Naive thymus-derived CD4-positive, alpha-beta T cell (primary cell): ENCODE measurements around the gene MACROD2. TPM values are rescaled to one million over a fixed set of nuclear protein-coding genes. Genes with fewer than 3 reads are reported as not detected.

Source experiments
- ATAC-seq: fragments of 150-1000 bp; cut with Tn5 transposase; 2 replicates; pipeline ENCODE4 v1.10.0; 2021; ENCODE audit warnings: mild to moderate bottlenecking, moderate library complexity
- CTCF ChIA-PET: fragments of 350-600 bp; sonication (Branson Sonifier 250); formaldehyde crosslinking; loops from one replicate; lab custom pipeline; 2021; ENCODE audit warnings: antibody characterized with exemption; lab: Charles Lee
- POLR2A ChIA-PET: fragments of 350-600 bp; sonication (Branson Sonifier 250); formaldehyde crosslinking; loops from one replicate; lab custom pipeline; 2021; ENCODE audit warnings: antibody characterized with exemption, inconsistent platforms; lab: Charles Lee
- DNase-seq, 9 donors: peaks; one replicate each; pipeline versions ENCODE4 v3.0.0 to v3.0.0-alpha.2; 2020 to 2022; ENCODE audit warnings: mixed read lengths in 1 of 9
- H3K27ac ChIP-seq: one replicate; pipeline ENCODE4 v1.7.0; 2013; ENCODE audit warnings: mild to moderate bottlenecking, low read depth, low read length, moderate library complexity
- H3K27me3 ChIP-seq, 2 donors: one replicate each; pipeline ENCODE4 v1.7.0; 2013; ENCODE audit warnings: low read length in 2 of 2, mild to moderate bottlenecking in 2 of 2, moderate library complexity in 2 of 2; ENCODE audit not compliant: control insufficient read depth in 2 of 2, insufficient read depth in 2 of 2
- H3K36me3 ChIP-seq, 3 experiments: 1 replicate in 2 of 3; 2 replicates in 1 of 3; pipeline ENCODE4 v1.7.0; 2013; ENCODE audit warnings: low read length in 3 of 3, mild to moderate bottlenecking in 3 of 3, moderate library complexity in 1 of 3; ENCODE audit not compliant: insufficient read depth in 3 of 3, control insufficient read depth in 2 of 3
- H3K4me1 ChIP-seq, 2 donors: one replicate each; pipeline ENCODE4 v1.7.0; 2013; ENCODE audit warnings: low read length in 2 of 2, mild to moderate bottlenecking in 2 of 2, moderate library complexity in 1 of 2; ENCODE audit not compliant: control insufficient read depth in 2 of 2, insufficient read depth in 2 of 2
- H3K4me3 ChIP-seq: 2 replicates; pipeline ENCODE4 v1.7.0; 2013; ENCODE audit warnings: mild to moderate bottlenecking, low read length
- H3K9me3 ChIP-seq, 3 experiments: 1 replicate in 2 of 3; 2 replicates in 1 of 3; pipeline ENCODE4 v1.7.0; 2013; ENCODE audit warnings: low read length in 3 of 3; ENCODE audit not compliant: control insufficient read depth in 2 of 3
- H3K27ac Mint-ChIP-seq, 9 donors: one replicate each; pipeline ENCODE4 v1.8.0; 2020 to 2022; ENCODE audit warnings: mixed read lengths in 9 of 9, mild to moderate bottlenecking in 8 of 9, moderate library complexity in 5 of 9, inconsistent platforms in 2 of 9
- H3K27me3 Mint-ChIP-seq, 5 donors: one replicate each; pipeline ENCODE4 v1.8.0; 2021 to 2022; ENCODE audit warnings: mixed read lengths in 5 of 5, mild to moderate bottlenecking in 1 of 5
- H3K36me3 Mint-ChIP-seq, 5 donors: one replicate each; pipeline ENCODE4 v1.8.0; 2020 to 2022; ENCODE audit warnings: mixed read lengths in 5 of 5, mild to moderate bottlenecking in 3 of 5, inconsistent platforms in 1 of 5
- H3K4me1 Mint-ChIP-seq, 7 donors: one replicate each; pipeline ENCODE4 v1.8.0; 2020 to 2022; ENCODE audit warnings: mixed read lengths in 7 of 7, mild to moderate bottlenecking in 3 of 7, inconsistent platforms in 1 of 7
- H3K4me3 Mint-ChIP-seq, 10 donors: one replicate each; pipeline ENCODE4 v1.8.0; 2020 to 2022; ENCODE audit warnings: mild to moderate bottlenecking in 10 of 10, mixed read lengths in 10 of 10, moderate library complexity in 6 of 10, inconsistent platforms in 2 of 10
- H3K9me3 Mint-ChIP-seq, 11 donors: one replicate each; pipeline ENCODE4 v1.8.0; 2020 to 2022; ENCODE audit warnings: mixed read lengths in 11 of 11, mild to moderate bottlenecking in 4 of 11, inconsistent platforms in 1 of 11, moderate library complexity in 1 of 11
- intact Hi-C, 2 donors: fragments of 100-400 bp; cut with micrococcal nuclease; formaldehyde crosslinking; loops; one replicate each; pipeline ENCODE4 v1.15.1; 2023
- polyA plus RNA-seq, 2 donors: library from polyadenylated mRNA; unstranded; fragments of 300-500 nt; fragmentation: Illumina TruSeq; gene quantifications; one replicate each; pipeline ENCODE4 v1.2.3, GENCODE V29; 2021
- total RNA-seq, 6 experiments: library from RNA in 5 of 6; stranded (reverse) in 5 of 6; gene quantifications; 1 replicate in 5 of 6; 2 replicates in 1 of 6; pipeline ENCODE4 v1.2.3 and lab custom pipeline; 2021 to 2026

Gene MACROD2
- total and polyA plus RNA-seq, 7 experiments from 2014 or later: 0.27 to 0.86 (median 0.34) TPM; not detected in 4

- no peak overlapping the region for H3K27ac Mint-ChIP-seq
- H3K27me3 Mint-ChIP-seq: no peaks in the 10 kb centered on the region
- H3K4me1 Mint-ChIP-seq: no peaks in the 10 kb centered on the region
- ATAC-seq: no peak
- Histone ChIP-seq H3K27me3 (no peaks in the 10 kb centered on the region), H3K4me3 (no peak overlapping the region), H3K27ac (no peak overlapping the region), H3K4me1 (no peaks in the 10 kb centered on the region), H3K9me3 (no peaks in the 10 kb centered on the region), H3K36me3 (no peaks in the 10 kb centered on the region)
- DNase-seq: no peak
- H3K4me3 Mint-ChIP-seq: no peak overlapping the region
- ChIA-PET POLR2A (no interaction called here), CTCF (interaction anchor here (0.6 kb wide), 1 partner anchor 279 kb away, joined by 3 read pairs; no protein-coding TSS in a partner anchor)
- H3K36me3 Mint-ChIP-seq: no peaks in the 10 kb centered on the region
- peaks cover 0 to 9% (median 2%) of the 10 kb centered on the region in 11 donors for H3K9me3 Mint-ChIP-seq
- intact Hi-C loops: no loop called here
These were observed 703.5 kb downstream of the MACROD2 start for GRCh38 chr20:14698605-14699373.

GRCh38 chr20:14700639-14700960 lies 705.3 kb downstream of the MACROD2 start:
- Mint-ChIP-seq H3K27ac (no peak overlapping the region), H3K9me3 (peaks cover 0 to 8% (median 1%) of the 10 kb centered on the region in 11 donors), H3K36me3 (no peaks in the 10 kb centered on the region), H3K27me3 (no peaks in the 10 kb centered on the region), H3K4me1 (no peaks in the 10 kb centered on the region), H3K4me3 (no peak overlapping the region)
- ATAC-seq (no peak), DNase-seq (no peak)
- no peak overlapping the region for H3K4me3 ChIP-seq
- H3K9me3 ChIP-seq: no peaks in the 10 kb centered on the region
- no peaks in the 10 kb centered on the region for H3K27me3 ChIP-seq
- no peak overlapping the region for H3K27ac ChIP-seq
- ChIA-PET POLR2A (no interaction called here), CTCF (no interaction called here)
- intact Hi-C loops: no loop called here
- no peaks in the 10 kb centered on the region for H3K36me3 ChIP-seq
- no peaks in the 10 kb centered on the region for H3K4me1 ChIP-seq

GRCh38 chr20:14701326-14701725 lies 706.0 kb downstream of the MACROD2 start:
- ATAC-seq (no peak), DNase-seq (no peak)
- intact Hi-C loops: no loop called here
- Histone ChIP-seq H3K36me3 (no peaks in the 10 kb centered on the region), H3K9me3 (no peaks in the 10 kb centered on the region), H3K27ac (no peak overlapping the region), H3K27me3 (no peaks in the 10 kb centered on the region), H3K4me1 (no peaks in the 10 kb centered on the region), H3K4me3 (no peak overlapping the region)
- Mint-ChIP-seq H3K9me3 (peaks cover 0 to 6% (median 1%) of the 10 kb centered on the region in 11 donors), H3K4me1 (no peaks in the 10 kb centered on the region), H3K27me3 (no peaks in the 10 kb centered on the region), H3K27ac (no peak overlapping the region), H3K36me3 (no peaks in the 10 kb centered on the region), H3K4me3 (no peak overlapping the region)
- CTCF ChIA-PET: no interaction called here
- POLR2A ChIA-PET: no interaction called here

GRCh38 chr20:14706555-14706954 lies 711.2 kb downstream of the MACROD2 start:
- ATAC-seq: no peak
- H3K27me3 Mint-ChIP-seq: no peaks in the 10 kb centered on the region

GRCh38 chr20:14707026-14707680 lies 711.8 kb downstream of the MACROD2 start:
- Histone ChIP-seq H3K27me3 (no peaks in the 10 kb centered on the region), H3K36me3 (no peaks in the 10 kb centered on the region), H3K4me1 (no peaks in the 10 kb centered on the region), H3K9me3 (no peaks in the 10 kb centered on the region), H3K4me3 (no peak overlapping the region), H3K27ac (no peak overlapping the region)
- H3K36me3 Mint-ChIP-seq: no peaks in the 10 kb centered on the region
- ATAC-seq (no peak), DNase-seq (no peak)
- no peaks in the 10 kb centered on the region for H3K27me3 Mint-ChIP-seq
- no peaks in the 10 kb centered on the region for H3K4me1 Mint-ChIP-seq
- CTCF ChIA-PET: no interaction called here
- intact Hi-C loops: no loop called here
- no peak overlapping the region for H3K27ac Mint-ChIP-seq
- POLR2A ChIA-PET: no interaction called here
- H3K9me3 Mint-ChIP-seq: peaks cover 0 to 5% (median 2%) of the 10 kb centered on the region in 11 donors
- no peak overlapping the region for H3K4me3 Mint-ChIP-seq

More at GRCh38 chr20:14706555-14706954, 711.2 kb downstream of the MACROD2 start:
- Histone ChIP-seq H3K27ac (no peak overlapping the region), H3K4me1 (no peaks in the 10 kb centered on the region), H3K9me3 (no peaks in the 10 kb centered on the region), H3K27me3 (no peaks in the 10 kb centered on the region), H3K36me3 (no peaks in the 10 kb centered on the region), H3K4me3 (no peak overlapping the region)
- no peak for DNase-seq
- Mint-ChIP-seq H3K4me1 (no peaks in the 10 kb centered on the region), H3K27ac (no peak overlapping the region), H3K36me3 (no peaks in the 10 kb centered on the region), H3K9me3 (peaks cover 0 to 4% (median under 1%) of the 10 kb centered on the region in 11 donors), H3K4me3 (no peak overlapping the region)
- ChIA-PET CTCF (no interaction called here), POLR2A (no interaction called here)
- intact Hi-C loops: no loop called here

GRCh38 chr20:14707865-14708596 lies 712.7 kb downstream of the MACROD2 start:
- no peak for DNase-seq
- Mint-ChIP-seq H3K27me3 (no peaks in the 10 kb centered on the region), H3K9me3 (peaks cover 0 to 5% (median 2%) of the 10 kb centered on the region in 11 donors), H3K27ac (no peak overlapping the region), H3K4me1 (no peaks in the 10 kb centered on the region), H3K4me3 (no peak overlapping the region), H3K36me3 (no peaks in the 10 kb centered on the region)
- H3K27me3 ChIP-seq: no peaks in the 10 kb centered on the region
- ChIA-PET POLR2A (no interaction called here), CTCF (interaction anchor here (0.7 kb wide), 1 partner anchor 623 kb away, joined by 3 read pairs; no protein-coding TSS in a partner anchor)
- no peaks in the 10 kb centered on the region for H3K36me3 ChIP-seq
- ATAC-seq: no peak
- no peaks in the 10 kb centered on the region for H3K4me1 ChIP-seq
- no peak overlapping the region for H3K27ac ChIP-seq
- intact Hi-C loops: no loop called here
- no peaks in the 10 kb centered on the region for H3K9me3 ChIP-seq
- H3K4me3 ChIP-seq: no peak overlapping the region
